ENCODE results near the gene SETBP1.

The SETBP1 gene

DNA sequence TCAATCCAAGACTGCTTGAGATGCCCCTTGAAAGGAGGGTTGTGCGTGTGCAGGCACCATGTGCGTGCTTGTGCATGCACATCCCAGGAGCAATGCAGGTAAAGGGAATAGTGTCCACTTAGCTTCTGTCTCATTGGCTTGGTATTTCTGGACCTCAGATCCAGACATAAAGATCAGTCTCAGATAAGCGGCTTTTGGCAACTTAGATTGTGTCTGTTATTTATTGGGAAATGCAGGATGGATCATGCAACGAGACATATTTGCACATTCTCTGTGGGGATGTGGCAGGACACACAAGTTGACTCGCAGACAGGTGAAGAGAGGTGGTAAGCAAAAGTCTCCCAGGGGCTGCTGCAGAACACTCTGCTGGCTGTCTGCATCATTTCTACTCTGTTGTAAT is 67.9 kb downstream of the SETBP1 start:
- Histone ChIP-seq H3K4ac (ENCODE audit: low read depth, low read length) (no peak overlapping the region), H3K23ac (ENCODE audit: low read length) (no peak overlapping the region), H4K91ac (ENCODE audit: low read depth, low read length) (no peak overlapping the region), H3K9me3 (ENCODE audit: insufficient read depth, low read depth, low read length) (no peaks in the 10 kb centered on the region), H4K8ac (ENCODE audit: low read depth, low read length) (no peak overlapping the region), H3K4me2 (ENCODE audit: low read length) (no peak overlapping the region), H3K18ac (ENCODE audit: low read length) (no peak overlapping the region), H2BK12ac (ENCODE audit: low read length) (no peak overlapping the region), H3K27me3 (ENCODE audit: insufficient read depth, low read length) (no peaks in the 10 kb centered on the region), H2BK5ac (ENCODE audit: low read depth, low read length, poor library complexity) (no peak overlapping the region), H3K27ac (ENCODE audit: low read depth, low read length) (no peak overlapping the region), H2AK5ac (ENCODE audit: low read length) (no peak overlapping the region), H3K14ac (ENCODE audit: low read length) (no peak overlapping the region), H3K79me2 (ENCODE audit: control insufficient read depth, insufficient read depth, low read length, poor library complexity) (no peaks in the 10 kb centered on the region), H2BK120ac (ENCODE audit: insufficient read depth, low read length, poor library complexity) (no peak overlapping the region), H3K36me3 (ENCODE audit: control insufficient read depth in 1 of 2, insufficient read depth in 2 of 2, low read length in 2 of 2) (no peaks in the 10 kb centered on the region), H3K79me1 (ENCODE audit: low read length) (no peaks in the 10 kb centered on the region), H3K9ac (ENCODE audit: low read length) (no peak overlapping the region), H3K4me1 (ENCODE audit: control insufficient read depth in 1 of 2, insufficient read depth in 2 of 2, low read length in 2 of 2) (peaks cover 5 to 20% of the 10 kb centered on the region in 2 experiments), H4K12ac (ENCODE audit: low read depth, low read length) (no peak overlapping the region), H2AFZ (ENCODE audit: insufficient read depth, low read length, poor library complexity) (no peak overlapping the region), H3K4me3 (ENCODE audit: low read depth, low read length) (no peak overlapping the region)
- peak; percentile 79 to 92 for DNase-seq
- no CpG with 5 or more reads among the region's 5 CpGs for WGBS (ENCODE audit: extremely low coverage, insufficient coverage, insufficient read length)

DNA sequence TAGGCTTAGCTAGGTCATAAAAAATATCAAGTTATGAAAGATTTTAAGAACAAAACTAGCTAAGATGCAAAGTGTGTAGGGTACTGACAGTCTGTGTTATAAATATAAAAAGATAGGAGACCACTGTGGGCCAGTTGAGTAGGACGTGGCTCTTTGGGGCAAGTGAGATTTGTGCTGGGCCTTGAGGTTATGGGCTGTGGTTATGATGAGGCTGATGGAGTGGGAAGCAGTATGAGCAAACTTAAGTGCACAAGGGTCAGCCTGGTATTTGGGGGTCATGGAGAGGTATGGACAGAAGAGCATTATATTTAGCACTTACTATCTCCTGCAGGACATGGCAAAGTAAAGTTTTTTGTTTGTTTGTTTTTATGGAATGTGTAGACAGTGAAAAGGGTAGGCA is 70.1 kb downstream of the SETBP1 start:
- no peak overlapping the region for H3K14ac ChIP-seq (ENCODE audit: low read length)
- H3K4me2 ChIP-seq (ENCODE audit: low read length) = no peak overlapping the region
- H3K4me3 ChIP-seq (ENCODE audit: low read depth, low read length) = no peak overlapping the region
- H3K79me2 ChIP-seq (ENCODE audit: control insufficient read depth, insufficient read depth, low read length, poor library complexity) = no peaks in the 10 kb centered on the region
- no peak overlapping the region for H3K23ac ChIP-seq (ENCODE audit: low read length)
- peaks cover 5 to 15% of the 10 kb centered on the region in 2 experiments for H3K4me1 ChIP-seq (ENCODE audit: control insufficient read depth in 1 of 2, insufficient read depth in 2 of 2, low read length in 2 of 2)
- H3K27me3 ChIP-seq (ENCODE audit: insufficient read depth, low read length) = no peaks in the 10 kb centered on the region
- H4K12ac ChIP-seq (ENCODE audit: low read depth, low read length) = no peak overlapping the region
- H3K4ac ChIP-seq (ENCODE audit: low read depth, low read length) = no peak overlapping the region
- no peak for DNase-seq
- no peak overlapping the region for H2AK5ac ChIP-seq (ENCODE audit: low read length)
- no peak overlapping the region for H4K8ac ChIP-seq (ENCODE audit: low read depth, low read length)
- no peak overlapping the region for H2BK5ac ChIP-seq (ENCODE audit: low read depth, low read length, poor library complexity)
- no peaks in the 10 kb centered on the region for H3K9me3 ChIP-seq (ENCODE audit: insufficient read depth, low read depth, low read length)
- H2AFZ ChIP-seq (ENCODE audit: insufficient read depth, low read length, poor library complexity) = no peak overlapping the region
- H2BK120ac ChIP-seq (ENCODE audit: insufficient read depth, low read length, poor library complexity) = no peak overlapping the region
- H3K36me3 ChIP-seq (ENCODE audit: control insufficient read depth in 1 of 2, insufficient read depth in 2 of 2, low read length in 2 of 2) = no peaks in the 10 kb centered on the region
- no peak overlapping the region for H4K91ac ChIP-seq (ENCODE audit: low read depth, low read length)
- no CpG with 5 or more reads among the region's 1 CpG for WGBS (ENCODE audit: extremely low coverage, insufficient coverage, insufficient read length)
- no peak overlapping the region for H3K9ac ChIP-seq (ENCODE audit: low read length)
- H3K18ac ChIP-seq (ENCODE audit: low read length) = peak overlapping the region; percentile 56
- H3K79me1 ChIP-seq (ENCODE audit: low read length) = no peaks in the 10 kb centered on the region
- H3K27ac ChIP-seq (ENCODE audit: low read depth, low read length) = no peak overlapping the region
- H2BK12ac ChIP-seq (ENCODE audit: low read length) = no peak overlapping the region

- no peak overlapping the region for H4K91ac ChIP-seq (ENCODE audit: low read depth, low read length)
- no peak overlapping the region for H4K8ac ChIP-seq (ENCODE audit: low read depth, low read length)
- no peak overlapping the region for H3K18ac ChIP-seq (ENCODE audit: low read length)
- H3K23ac ChIP-seq (ENCODE audit: low read length) = no peak overlapping the region
- no peak for DNase-seq
- no peak overlapping the region for H2BK120ac ChIP-seq (ENCODE audit: insufficient read depth, low read length, poor library complexity)
- H2BK12ac ChIP-seq (ENCODE audit: low read length) = no peak overlapping the region
- no peak overlapping the region for H3K4me3 ChIP-seq (ENCODE audit: low read depth, low read length)
- no peaks in the 10 kb centered on the region for H3K27me3 ChIP-seq (ENCODE audit: insufficient read depth, low read length)
- no peak overlapping the region for H3K4me2 ChIP-seq (ENCODE audit: low read length)
- no peak overlapping the region for H2AFZ ChIP-seq (ENCODE audit: insufficient read depth, low read length, poor library complexity)
- no peaks in the 10 kb centered on the region for H3K9me3 ChIP-seq (ENCODE audit: insufficient read depth, low read depth, low read length)
- no CpG with 5 or more reads among the region's 2 CpGs for WGBS (ENCODE audit: extremely low coverage, insufficient coverage, insufficient read length)
- no peak overlapping the region for H3K14ac ChIP-seq (ENCODE audit: low read length)
- H3K36me3 ChIP-seq (ENCODE audit: control insufficient read depth in 1 of 2, insufficient read depth in 2 of 2, low read length in 2 of 2) = peaks cover 0 to 2% of the 10 kb centered on the region in 2 experiments
- H2BK5ac ChIP-seq (ENCODE audit: low read depth, low read length, poor library complexity) = no peak overlapping the region
- H4K12ac ChIP-seq (ENCODE audit: low read depth, low read length) = no peak overlapping the region
- H2AK5ac ChIP-seq (ENCODE audit: low read length) = no peak overlapping the region
- H3K4ac ChIP-seq (ENCODE audit: low read depth, low read length) = no peak overlapping the region
- H3K79me2 ChIP-seq (ENCODE audit: control insufficient read depth, insufficient read depth, low read length, poor library complexity) = no peaks in the 10 kb centered on the region
- no peak overlapping the region for H3K9ac ChIP-seq (ENCODE audit: low read length)
- no peak overlapping the region for H3K27ac ChIP-seq (ENCODE audit: low read depth, low read length)
- no peaks in the 10 kb centered on the region for H3K79me1 ChIP-seq (ENCODE audit: low read length)
- H3K4me1 ChIP-seq (ENCODE audit: control insufficient read depth in 1 of 2, insufficient read depth in 2 of 2, low read length in 2 of 2) = peaks cover 0 to 4% of the 10 kb centered on the region in 2 experiments
Measured at GRCh38 chr18:44754567-44754966, 73.9 kb downstream of the SETBP1 start.

DNA sequence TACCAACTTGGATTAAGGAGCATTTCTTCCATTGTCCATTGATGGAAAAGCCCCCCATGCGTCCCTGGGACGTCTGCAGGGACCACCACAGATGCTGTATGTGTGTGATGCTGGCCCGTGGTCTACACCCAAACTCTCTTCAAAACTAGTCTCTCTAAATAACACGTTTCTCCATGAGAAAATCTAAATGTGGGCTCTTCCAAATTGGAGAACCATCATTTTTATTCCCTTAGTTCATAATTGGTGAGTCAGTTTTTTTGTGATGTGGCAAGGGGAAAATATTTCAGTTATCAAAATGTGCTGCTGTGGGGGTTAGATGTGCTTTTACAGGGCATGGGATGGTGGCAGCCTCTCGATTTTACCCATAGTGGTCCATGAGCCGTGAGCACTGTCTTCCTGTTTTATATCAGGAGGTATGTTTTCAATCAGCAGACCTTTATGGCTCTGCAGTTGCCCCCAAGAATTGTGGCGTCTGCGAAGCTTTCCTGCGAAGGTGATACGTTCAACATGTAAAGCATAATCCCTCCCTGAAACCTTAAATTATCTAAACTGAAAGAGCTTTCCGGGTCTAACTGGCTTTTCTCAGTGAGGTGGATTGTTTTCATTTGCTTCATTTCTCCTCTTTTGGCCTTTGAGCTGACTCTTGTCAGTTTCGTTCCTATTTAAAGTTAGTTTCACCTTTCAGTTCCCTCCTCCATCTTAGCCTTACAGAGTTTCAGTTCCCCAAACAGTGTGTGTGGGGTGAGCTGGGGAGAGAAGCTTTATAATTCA is 78.4 kb downstream of the SETBP1 start:
- Histone ChIP-seq H2BK5ac (ENCODE audit: low read depth, low read length, poor library complexity) (no peak overlapping the region), H3K27me3 (ENCODE audit: insufficient read depth, low read length) (no peaks in the 10 kb centered on the region), H2AK5ac (ENCODE audit: low read length) (no peak overlapping the region), H3K23ac (ENCODE audit: low read length) (no peak overlapping the region), H3K4me1 (ENCODE audit: control insufficient read depth in 1 of 2, insufficient read depth in 2 of 2, low read length in 2 of 2) (peaks cover 3 to 6% of the 10 kb centered on the region in 2 experiments), H2BK120ac (ENCODE audit: insufficient read depth, low read length, poor library complexity) (no peak overlapping the region), H4K91ac (ENCODE audit: low read depth, low read length) (no peak overlapping the region), H3K18ac (ENCODE audit: low read length) (no peak overlapping the region), H4K8ac (ENCODE audit: low read depth, low read length) (no peak overlapping the region), H4K12ac (ENCODE audit: low read depth, low read length) (no peak overlapping the region), H2BK12ac (ENCODE audit: low read length) (no peak overlapping the region), H2AFZ (ENCODE audit: insufficient read depth, low read length, poor library complexity) (no peak overlapping the region), H3K4me3 (ENCODE audit: low read depth, low read length) (no peak overlapping the region), H3K79me1 (ENCODE audit: low read length) (no peaks in the 10 kb centered on the region), H3K36me3 (ENCODE audit: control insufficient read depth in 1 of 2, insufficient read depth in 2 of 2, low read length in 2 of 2) (peaks cover 0 to 2% of the 10 kb centered on the region in 2 experiments), H3K4ac (ENCODE audit: low read depth, low read length) (no peak overlapping the region), H3K27ac (ENCODE audit: low read depth, low read length) (no peak overlapping the region), H3K9ac (ENCODE audit: low read length) (no peak overlapping the region), H3K4me2 (ENCODE audit: low read length) (no peak overlapping the region), H3K9me3 (ENCODE audit: insufficient read depth, low read depth, low read length) (no peaks in the 10 kb centered on the region), H3K79me2 (ENCODE audit: control insufficient read depth, insufficient read depth, low read length, poor library complexity) (no peaks in the 10 kb centered on the region), H3K14ac (ENCODE audit: low read length) (no peak overlapping the region)
- no CpG with 5 or more reads among the region's 12 CpGs for WGBS (ENCODE audit: extremely low coverage, insufficient coverage, insufficient read length)
- no peak for DNase-seq
